Activated naive CD8-positive, alpha-beta T cell (primary cell): ENCODE results near the gene RAVER2.

Experiments used
- H3K27ac Mint-ChIP-seq: one replicate; pipeline ENCODE4 v1.8.0; 2021; ENCODE audit warnings: mixed read lengths
- H3K27me3 Mint-ChIP-seq: one replicate; pipeline ENCODE4 v1.8.0; 2021; ENCODE audit warnings: mixed read lengths
- H3K36me3 Mint-ChIP-seq: one replicate; pipeline ENCODE4 v1.8.0; 2021; ENCODE audit warnings: mixed read lengths
- H3K4me1 Mint-ChIP-seq: one replicate; pipeline ENCODE4 v1.8.0; 2021; ENCODE audit warnings: low read depth, mixed read lengths
- H3K4me3 Mint-ChIP-seq: one replicate; pipeline ENCODE4 v1.8.0; 2021; ENCODE audit warnings: mild to moderate bottlenecking, mixed read lengths
- H3K9me3 Mint-ChIP-seq: one replicate; pipeline ENCODE4 v1.8.0; 2021; ENCODE audit warnings: low read depth, mixed read lengths

The RAVER2 gene

DNA sequence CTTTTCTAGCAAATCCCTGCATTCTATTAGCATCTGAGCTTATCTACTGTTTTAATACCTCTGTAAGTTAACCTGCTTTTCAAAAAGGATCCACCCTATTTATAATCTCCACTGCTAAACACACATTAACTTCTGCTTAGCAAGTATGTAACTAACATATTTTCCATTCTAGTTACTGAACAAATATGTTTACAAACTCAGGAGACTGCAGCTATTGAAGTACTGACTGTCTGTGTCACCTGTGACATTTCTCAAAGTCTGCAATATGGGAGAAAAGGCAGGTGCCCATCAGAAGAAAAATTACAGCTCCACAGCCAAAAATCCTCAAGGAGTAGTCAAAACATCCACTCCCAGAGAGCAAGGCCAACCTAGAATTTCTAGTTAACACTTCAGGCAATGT, 133.2 kb downstream of the RAVER2 start:
- Mint-ChIP-seq H3K36me3 (peaks cover 19% of the 10 kb centered on the region), H3K27ac (no peak overlapping the region), H3K27me3 (no peaks in the 10 kb centered on the region), H3K4me1 (peaks cover 72% of the 10 kb centered on the region), H3K9me3 (no peaks in the 10 kb centered on the region), H3K4me3 (peak overlapping the region; percentile 48)

DNA sequence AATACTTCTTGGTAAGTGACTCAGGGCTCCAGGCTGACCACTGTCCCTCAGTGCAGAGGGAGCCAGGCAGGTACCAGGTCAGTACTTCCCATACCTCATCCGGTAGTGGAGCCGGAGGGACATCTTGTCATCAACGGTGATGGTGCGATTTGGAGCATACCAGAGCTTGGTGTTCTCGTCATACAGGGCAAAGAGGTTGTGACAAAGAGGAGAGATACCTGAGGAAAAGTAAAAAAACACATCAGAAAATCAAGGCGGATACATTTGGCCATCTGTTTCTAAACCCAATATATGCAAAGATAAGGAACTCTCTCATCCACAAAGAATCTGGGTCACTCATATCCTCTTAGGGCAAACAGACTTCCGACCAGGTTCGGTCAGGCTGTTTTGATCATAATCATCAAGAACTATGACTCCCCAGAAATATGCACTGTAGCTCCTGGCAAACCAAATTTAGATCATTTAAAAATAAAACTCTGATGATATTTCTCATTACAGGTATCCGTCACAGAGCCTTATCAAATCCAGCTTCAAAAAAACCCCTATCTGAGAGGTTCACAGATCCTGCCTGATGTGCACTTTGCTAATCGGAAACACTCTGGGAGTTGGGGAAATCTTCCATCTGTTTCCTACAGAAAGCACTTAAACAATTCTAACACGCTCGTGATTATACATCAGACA, 134.2 kb downstream of the RAVER2 start:
- H3K4me3 Mint-ChIP-seq: no peak overlapping the region
- peaks cover 75% of the 10 kb centered on the region for H3K4me1 Mint-ChIP-seq

DNA sequence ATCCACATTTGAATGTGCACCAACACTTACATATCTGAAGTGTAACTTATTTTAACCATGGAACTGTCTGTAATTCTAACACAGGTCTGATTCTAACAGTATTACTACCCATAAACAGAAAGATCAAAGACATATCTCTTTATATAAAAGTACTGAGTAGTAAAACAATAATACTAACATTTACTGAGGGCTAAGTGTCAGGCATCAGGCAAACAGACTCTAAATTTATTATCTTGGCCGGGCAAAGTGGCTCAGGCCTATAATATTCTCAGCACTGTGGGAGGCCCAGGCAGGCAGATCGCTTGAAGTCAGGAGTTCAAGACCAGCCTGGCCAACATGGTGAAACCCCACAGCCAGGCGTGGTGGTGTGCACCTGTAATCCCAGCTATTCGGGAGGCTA, 135.6 kb downstream of the RAVER2 start:
- Mint-ChIP-seq H3K4me1 (peaks cover 75% of the 10 kb centered on the region), H3K27ac (no peak overlapping the region), H3K9me3 (no peaks in the 10 kb centered on the region), H3K27me3 (no peaks in the 10 kb centered on the region), H3K4me3 (no peak overlapping the region), H3K36me3 (peaks cover 11% of the 10 kb centered on the region)

More for the DNA sequence above, 134.2 kb downstream of the RAVER2 start:
- no peaks in the 10 kb centered on the region for H3K9me3 Mint-ChIP-seq
- H3K27ac Mint-ChIP-seq: no peak overlapping the region
- H3K27me3 Mint-ChIP-seq: no peaks in the 10 kb centered on the region
- peaks cover 16% of the 10 kb centered on the region for H3K36me3 Mint-ChIP-seq

- Mint-ChIP-seq H3K4me3 (no peak overlapping the region), H3K27ac (no peak overlapping the region), H3K27me3 (no peaks in the 10 kb centered on the region), H3K4me1 (peaks cover 73% of the 10 kb centered on the region), H3K9me3 (no peaks in the 10 kb centered on the region), H3K36me3 (peaks cover 6% of the 10 kb centered on the region)
Observed at GRCh38 chr1:64881281-64881680, 136.4 kb downstream of the RAVER2 start.
